Smooth muscle cell (in vitro differentiated cells): ENCODE data around the gene SLC39A2. TPM values are rescaled to one million over a fixed set of nuclear protein-coding genes. Genes with fewer than 3 reads are reported as not detected.
"Not testable (repeated sequence)": the region's sequence is repeated elsewhere in the genome, so short reads cannot be mapped to it uniquely, and the experiment has no call there.

Source experiments
- DNase-seq: peaks from one replicate; lab custom pipeline; 2025; ENCODE audit not compliant: unreplicated experiment; lab: John Stamatoyannopoulos, UW
- H2AFZ ChIP-seq: fragments of 200-600 bp; sonication (generic); 2 replicates; pipeline ENCODE4 v1.6.0; 2016; ENCODE audit warnings: antibody characterized with exemption, low read depth, mild to moderate bottlenecking
- H3F3A ChIP-seq: fragments of 200-600 bp; sonication (generic); 2 replicates; pipeline ENCODE4 v1.6.0; 2017; ENCODE audit warnings: antibody characterized with exemption, low read depth
- H3K27ac ChIP-seq: fragments of 200-600 bp; sonication (generic); 2 replicates; pipeline ENCODE4 v1.5.1; 2016; ENCODE audit warnings: low read depth, mild to moderate bottlenecking
- H3K27me3 ChIP-seq: fragments of 200-600 bp; sonication (generic); 2 replicates; pipeline ENCODE4 v1.6.1; 2016; ENCODE audit warnings: low read depth, mild to moderate bottlenecking
- H3K36me3 ChIP-seq: fragments of 200-600 bp; sonication (generic); 2 replicates; pipeline ENCODE4 v1.5.1; 2016; ENCODE audit warnings: low read depth
- H3K4me1 ChIP-seq: fragments of 200-600 bp; sonication (generic); 2 replicates; pipeline ENCODE4 v1.5.1; 2016; ENCODE audit warnings: low read depth
- H3K4me2 ChIP-seq: fragments of 200-600 bp; sonication (generic); 2 replicates; pipeline ENCODE4 v1.6.0; 2016; ENCODE audit warnings: mild to moderate bottlenecking
- H3K4me3 ChIP-seq: fragments of 200-600 bp; sonication (generic); 2 replicates; pipeline ENCODE4 v1.5.1; 2016; ENCODE audit warnings: mild to moderate bottlenecking
- H3K79me2 ChIP-seq: fragments of 200-600 bp; sonication (generic); 2 replicates; pipeline ENCODE4 v1.6.0; 2016; ENCODE audit warnings: low read depth, mild to moderate bottlenecking
- H3K9ac ChIP-seq: fragments of 200-600 bp; sonication (generic); 2 replicates; pipeline ENCODE4 v1.6.0; 2016; ENCODE audit warnings: low read depth
- H3K9me3 ChIP-seq: fragments of 200-600 bp; sonication (generic); replicated peaks from 2 replicates; pipeline ENCODE4 v1.5.1; 2016; ENCODE audit warnings: low read depth
- H4K20me1 ChIP-seq: fragments of 200-600 bp; sonication (generic); 2 replicates; pipeline ENCODE4 v1.6.0; 2016; ENCODE audit warnings: low read depth
- WGBS: methylation state at CpG from one replicate; pipeline ENCODE4 v1.1.7; 2016; ENCODE audit warnings: low lambda C conversion rate; 5-methylcytosine and 5-hydroxymethylcytosine counted together
- polyA plus RNA-seq: library from polyadenylated mRNA; unstranded; fragments of >200 nt; fragmentation: Nextera tagmentation; extraction: Ambion mirVana; gene quantifications from 2 replicates; pipeline ENCODE4 v1.2.1, GENCODE V29; 2016
- total RNA-seq: library from RNA; depleted of rRNA; stranded (reverse); fragments of >200 nt; gene quantifications from 2 replicates; pipeline ENCODE4 v1.2.3, GENCODE V29; 2014
- TF ChIP-seq, protein P1 (sequence below): fragments of 200-600 bp; sonication (generic); IDR thresholded peaks from 2 replicates; pipeline ENCODE4 v1.5.1; 2017; ENCODE audit warnings: borderline replicate concordance, mild to moderate bottlenecking, antibody characterized with exemption; ENCODE audit not compliant: insufficient read depth, poor library complexity, severe bottlenecking

SLC39A2 gene
- total and polyA plus RNA-seq, 2 experiments from 2014 or later, result 9.1 to 18.7 TPM

DNA sequence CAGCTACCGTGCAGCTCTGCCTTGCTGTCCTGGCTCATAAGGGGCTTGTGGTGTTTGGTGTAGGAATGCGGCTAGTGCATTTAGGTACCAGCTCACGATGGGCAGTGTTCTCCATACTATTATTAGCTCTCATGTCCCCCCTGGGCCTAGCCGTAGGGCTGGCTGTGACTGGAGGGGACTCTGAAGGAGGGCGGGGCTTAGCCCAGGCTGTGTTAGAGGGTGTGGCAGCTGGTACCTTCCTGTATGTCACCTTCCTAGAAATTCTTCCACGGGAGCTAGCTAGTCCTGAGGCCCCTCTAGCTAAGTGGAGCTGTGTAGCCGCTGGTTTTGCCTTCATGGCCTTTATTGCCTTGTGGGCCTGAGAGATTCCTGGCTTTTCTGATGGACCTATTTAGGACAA is 2.1 kb downstream of the SLC39A2 start:
- TF ChIP-seq, protein P1, sequence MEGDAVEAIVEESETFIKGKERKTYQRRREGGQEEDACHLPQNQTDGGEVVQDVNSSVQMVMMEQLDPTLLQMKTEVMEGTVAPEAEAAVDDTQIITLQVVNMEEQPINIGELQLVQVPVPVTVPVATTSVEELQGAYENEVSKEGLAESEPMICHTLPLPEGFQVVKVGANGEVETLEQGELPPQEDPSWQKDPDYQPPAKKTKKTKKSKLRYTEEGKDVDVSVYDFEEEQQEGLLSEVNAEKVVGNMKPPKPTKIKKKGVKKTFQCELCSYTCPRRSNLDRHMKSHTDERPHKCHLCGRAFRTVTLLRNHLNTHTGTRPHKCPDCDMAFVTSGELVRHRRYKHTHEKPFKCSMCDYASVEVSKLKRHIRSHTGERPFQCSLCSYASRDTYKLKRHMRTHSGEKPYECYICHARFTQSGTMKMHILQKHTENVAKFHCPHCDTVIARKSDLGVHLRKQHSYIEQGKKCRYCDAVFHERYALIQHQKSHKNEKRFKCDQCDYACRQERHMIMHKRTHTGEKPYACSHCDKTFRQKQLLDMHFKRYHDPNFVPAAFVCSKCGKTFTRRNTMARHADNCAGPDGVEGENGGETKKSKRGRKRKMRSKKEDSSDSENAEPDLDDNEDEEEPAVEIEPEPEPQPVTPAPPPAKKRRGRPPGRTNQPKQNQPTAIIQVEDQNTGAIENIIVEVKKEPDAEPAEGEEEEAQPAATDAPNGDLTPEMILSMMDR, result no peak

DNA sequence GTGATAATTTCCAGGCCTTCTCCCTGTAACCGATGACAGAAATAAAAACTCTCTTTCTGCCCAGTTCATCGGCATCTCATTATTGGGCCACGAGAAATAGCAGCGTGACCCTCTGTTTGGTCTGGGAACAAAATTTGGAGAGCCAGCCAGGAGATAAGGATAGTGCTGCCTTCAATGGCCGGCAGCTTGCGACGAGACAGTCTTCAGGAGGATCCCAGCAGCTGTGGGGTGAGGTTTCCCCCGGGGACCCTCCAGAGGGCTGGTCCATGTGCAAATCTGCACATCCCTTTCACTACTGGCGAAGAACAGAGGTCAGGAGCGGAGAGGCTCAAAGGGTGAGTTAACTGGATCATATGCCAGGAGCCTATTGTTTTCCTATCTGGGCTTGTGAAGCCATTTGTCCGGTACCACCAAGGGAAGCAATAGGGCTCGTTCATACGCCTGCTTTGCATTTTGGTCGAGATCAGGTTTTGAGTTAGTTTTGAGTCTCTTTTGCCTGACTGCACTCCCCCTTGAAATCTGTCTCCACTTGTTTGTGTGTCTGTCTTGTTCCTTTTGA is 4.8 kb downstream of the SLC39A2 start:
- Histone ChIP-seq H3K4me3 (peak overlapping the region; percentile 47), H2AFZ (peak overlapping the region; percentile 89), H3K4me1 (peaks cover 24% of the 10 kb centered on the region), H3K9me3 (no peaks in the 10 kb centered on the region), H3K36me3 (no peaks in the 10 kb centered on the region), H4K20me1 (no peaks in the 10 kb centered on the region), H3K27me3 (no peaks in the 10 kb centered on the region), H3K9ac (peak overlapping the region; percentile 64), H3K79me2 (peaks cover 36% of the 10 kb centered on the region), H3K4me2 (peak overlapping the region; percentile 88), H3K27ac (peak overlapping the region; percentile 59), H3F3A (peaks cover 23% of the 10 kb centered on the region)
- 31% methylated on average over 14 of the region's 14 CpGs for WGBS
- DNase-seq, result no peak
- TF ChIP-seq, protein P1, result no peak

More for the DNA sequence above, 2.1 kb downstream of the SLC39A2 start:
- H3F3A ChIP-seq, result peaks cover 33% of the 10 kb centered on the region
- peaks cover 25% of the 10 kb centered on the region for H3K79me2 ChIP-seq
- H3K27ac ChIP-seq, result peak overlapping the region; percentile 59
- no peak for DNase-seq
- no peaks in the 10 kb centered on the region for H4K20me1 ChIP-seq
- H3K9me3 ChIP-seq, result no peaks in the 10 kb centered on the region
- no peaks in the 10 kb centered on the region for H3K27me3 ChIP-seq
- H2AFZ ChIP-seq, result no peak overlapping the region
- no peak overlapping the region for H3K4me3 ChIP-seq
- 75% methylated on average over 7 of the region's 7 CpGs for WGBS
- no peak overlapping the region for H3K9ac ChIP-seq
- peak overlapping the region; percentile 37 for H3K4me2 ChIP-seq
- no peaks in the 10 kb centered on the region for H3K36me3 ChIP-seq
- peaks cover 28% of the 10 kb centered on the region for H3K4me1 ChIP-seq

DNA sequence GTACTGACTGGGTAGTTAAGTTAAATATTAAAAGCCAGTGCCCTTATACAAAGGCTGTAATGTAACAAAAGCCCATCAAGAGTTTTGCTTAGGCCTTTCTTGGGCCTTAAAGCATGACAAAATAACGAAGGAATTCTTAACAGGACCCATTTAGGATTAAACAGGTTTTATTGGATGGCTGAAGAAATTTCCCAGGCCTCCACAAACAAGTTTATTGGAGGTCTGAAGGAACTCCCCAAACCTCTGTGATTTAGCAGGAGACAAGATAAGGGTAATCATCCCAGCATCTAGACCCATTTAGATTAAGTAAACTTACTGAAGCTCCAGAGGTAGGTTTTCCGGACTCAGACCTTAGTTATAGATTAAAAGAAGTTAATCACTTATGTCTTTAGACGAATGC is 10.6 kb downstream of the SLC39A2 start:
- peak overlapping the region; percentile 19 for H3K9ac ChIP-seq
- peaks cover 15% of the 10 kb centered on the region for H3F3A ChIP-seq
- H3K4me3 ChIP-seq, H3K9me3 ChIP-seq, H4K20me1 ChIP-seq, DNase-seq, H3K36me3 ChIP-seq, H3K27me3 ChIP-seq: not testable (repeated sequence)
- 11% methylated on average over 3 of the region's 3 CpGs for WGBS
- H3K4me2 ChIP-seq, result peak overlapping the region; percentile 62
- peaks cover 39% of the 10 kb centered on the region for H3K79me2 ChIP-seq
- peaks cover 18% of the 10 kb centered on the region for H3K4me1 ChIP-seq
- peak overlapping the region; percentile 76 for H2AFZ ChIP-seq
- H3K27ac ChIP-seq, result peak overlapping the region; percentile 78

DNA sequence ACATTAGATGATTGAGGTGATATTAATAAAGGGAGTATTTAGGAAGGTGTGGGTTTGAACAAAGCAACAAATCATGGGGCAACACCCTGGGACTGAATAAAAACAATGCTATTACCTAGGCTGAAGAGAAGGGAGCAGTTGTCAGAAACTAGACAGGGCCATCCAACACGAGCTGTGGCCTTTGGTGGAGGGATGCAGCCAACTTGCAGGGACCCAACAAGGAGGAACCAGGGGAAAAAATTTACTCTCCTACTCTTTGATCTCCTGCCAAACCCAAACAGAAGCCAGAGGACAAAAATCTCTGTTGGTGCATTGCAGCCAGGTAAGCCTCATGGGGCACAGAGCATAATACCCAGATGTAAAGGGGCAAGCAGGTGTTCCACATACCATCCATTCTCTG is 12.0 kb downstream of the SLC39A2 start:
- H3K4me1 ChIP-seq, result peaks cover 12% of the 10 kb centered on the region

More for the DNA sequence above, 12.0 kb downstream of the SLC39A2 start:
- H3K4me3 ChIP-seq, result no peak overlapping the region
- H3K27ac ChIP-seq, result no peak overlapping the region
- no peaks in the 10 kb centered on the region for H3K27me3 ChIP-seq
- H3F3A ChIP-seq, result peaks cover 15% of the 10 kb centered on the region
- 80% methylated on average over 1 of the region's 1 CpG for WGBS
- no peak overlapping the region for H2AFZ ChIP-seq
- no peaks in the 10 kb centered on the region for H3K36me3 ChIP-seq
- peaks cover 25% of the 10 kb centered on the region for H3K79me2 ChIP-seq
- H3K9ac ChIP-seq, result no peak overlapping the region
- no peak for DNase-seq
- no peaks in the 10 kb centered on the region for H3K9me3 ChIP-seq
- H3K4me2 ChIP-seq, result no peak overlapping the region
- no peaks in the 10 kb centered on the region for H4K20me1 ChIP-seq
- TF ChIP-seq, protein P1, result no peak
